Measurements from ENCODE around the gene MTNR1A. TPM values are rescaled to one million over a fixed set of nuclear protein-coding genes. Genes with fewer than 3 reads are reported as not detected.

The MTNR1A gene
- total and polyA plus RNA-seq, 9 of the 15 experiments (the other 6 are each of a cell fraction or from before 2014, with no cell fraction given): 0.09 to 0.12 (median 0.10) TPM; not detected in 5

DNA sequence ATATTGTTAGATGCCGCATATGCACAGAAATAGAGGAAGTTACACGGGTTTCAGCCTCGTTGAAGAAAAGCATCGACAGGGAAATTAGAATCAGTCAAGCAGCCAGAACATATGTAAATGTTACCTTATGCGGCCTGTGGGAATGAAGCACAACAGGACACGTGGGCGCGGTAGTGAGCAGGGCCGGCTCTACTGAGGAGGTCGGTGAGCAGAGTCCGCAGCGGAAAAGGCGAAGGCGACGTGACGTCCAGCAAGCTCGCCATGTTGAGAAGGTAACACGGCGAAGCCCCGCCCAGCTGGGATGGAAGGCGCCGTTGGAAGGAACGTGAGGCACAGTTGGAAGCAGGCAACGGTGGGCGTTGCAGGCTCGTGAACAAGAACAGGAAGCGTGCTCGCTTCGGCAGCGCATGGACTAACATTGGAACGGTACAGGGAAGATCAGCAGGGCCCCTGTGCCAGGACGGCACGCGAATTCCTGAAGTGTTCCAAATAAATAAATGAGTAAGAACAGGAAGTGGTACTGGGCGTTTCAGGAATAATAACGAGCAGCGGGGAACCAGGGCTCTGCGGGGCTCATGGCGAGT is 54.6 kb downstream of the MTNR1A start (continued):
- TF ChIP-seq ETV6 (IDR thresholded peaks at IDR 0.05; ENCODE audit: borderline replicate concordance in 1 of 2, low read depth in 2 of 2, low read length in 1 of 2) (no peak), ETV6 (CRISPR knock-in tag; IDR thresholded peaks at IDR 0.05; ENCODE audit: borderline replicate concordance) (peak; percentile 53; the same call in 1 of the 2 replicates), MTF1 (CRISPR knock-in tag; IDR thresholded peaks at IDR 0.05; ENCODE audit: borderline replicate concordance) (no peak), IRF2 (CRISPR knock-in tag; IDR thresholded peaks at IDR 0.05) (no peak), ETV5 (CRISPR knock-in tag; IDR thresholded peaks at IDR 0.05; ENCODE audit: low read depth) (peak; percentile 46; the same call in 1 of the 2 replicates)

DNA sequence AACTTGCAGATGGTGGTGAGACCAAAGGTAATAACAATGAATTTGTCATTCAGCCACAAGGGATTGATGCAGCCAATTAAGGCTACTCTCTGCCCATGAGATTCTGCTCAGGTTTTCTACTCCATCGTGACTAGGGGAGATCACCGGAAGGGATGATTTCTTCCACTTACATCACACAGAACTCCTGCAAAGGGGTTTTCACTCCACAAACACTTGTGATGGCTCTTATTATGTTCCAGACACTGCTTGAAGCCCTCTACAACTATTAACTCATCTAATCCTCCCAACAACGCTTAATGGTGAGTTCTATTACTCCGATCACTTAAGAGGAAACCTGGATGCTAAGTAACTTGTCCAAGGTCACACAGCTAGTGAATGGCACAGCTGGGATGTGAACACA is 55.9 kb downstream of the MTNR1A start:
- no peaks in the 10 kb centered on the region for H3K9me1 ChIP-seq (ENCODE audit: control insufficient read depth, insufficient read depth, low read length)
- no peaks in the 10 kb centered on the region for H3K27me3 ChIP-seq (ENCODE audit: control insufficient read depth in 2 of 2, insufficient read depth in 2 of 2, low read length in 2 of 2)
- H2AFZ ChIP-seq (ENCODE audit: low read depth, low read length): peak overlapping the region; percentile 93
- ATAC-seq (peak; percentile 60), DNase-seq (ENCODE audit: extremely low read depth in 1 of 4, low spot score in 3 of 4) (peak in 2 of 4 experiments; percentile 15 to 29), FAIRE-seq (peak; percentile 69)
- no peaks in the 10 kb centered on the region for H3K9me3 ChIP-seq (replicated peaks; ENCODE audit: control insufficient read depth, insufficient read depth, low read depth, low read length)
- H3K9ac ChIP-seq (ENCODE audit: insufficient read depth in 1 of 2, low read depth in 2 of 2, low read length in 2 of 2): peak overlapping the region; percentile 65 to 75; a peak in 3 of 4 replicates
- peak overlapping the region; percentile 36 for H3K4me3 ChIP-seq
- no peaks in the 10 kb centered on the region for H4K20me1 ChIP-seq (replicated peaks; ENCODE audit: control insufficient read depth, insufficient read depth, low read length)
- BruUV-seq (replicated peaks): TSS peak; percentile 45
- H3K36me3 ChIP-seq (ENCODE audit: control insufficient read depth, insufficient read depth, low read length): peaks cover 11% of the 10 kb centered on the region; the same call in 2 of the 3 replicates
- H3K27ac ChIP-seq (ENCODE audit: extremely low read depth, low read depth, low read length): peak overlapping the region; percentile 87
- in situ Hi-C loops (cut with MboI): no loop called here
- POLR2A ChIA-PET: interaction anchor here (2.0 kb wide), 1 partner anchor 10 kb away, joined by 5 read pairs; no protein-coding TSS in a partner anchor
- 5% methylated on average over 4 of the region's 4 CpGs for WGBS (ENCODE audit: insufficient coverage, low coverage, missing lambda C conversion rate)
- peak overlapping the region; percentile 88 for H3K4me2 ChIP-seq (ENCODE audit: insufficient read depth, low read length)
- intact Hi-C loops (cut with micrococcal nuclease): no loop called here
- peaks cover 41% of the 10 kb centered on the region for H3K79me2 ChIP-seq (ENCODE audit: control insufficient read depth, insufficient read depth, low read length)
- peaks cover 6 to 8% of the 10 kb centered on the region in 2 experiments; a peak in 4 of 5 replicates for H3K4me1 ChIP-seq (replicated peaks in 1 of 2; ENCODE audit: control insufficient read depth in 2 of 2, insufficient read depth in 2 of 2, low read length in 2 of 2)
- CTCF ChIA-PET (ENCODE audit: low intra/inter-chr PET ratio): no interaction called here
- TF ChIP-seq CCAR2 (IDR thresholded peaks at IDR 0.05; ENCODE audit: low read depth, low read length) (no peak), ZNF143 (CRISPR knock-in tag; IDR thresholded peaks at IDR 0.05) (no peak), TCF7 (IDR thresholded peaks at IDR 0.05; ENCODE audit: borderline replicate concordance) (no peak), ARNT (IDR thresholded peaks at IDR 0.05) (peak in 1 of 2 experiments; percentile 18; a peak in 1 of 4 replicates), ZEB2 (IDR thresholded peaks at IDR 0.05) (no peak), PHB2 (IDR thresholded peaks at IDR 0.05; ENCODE audit: low read depth) (no peak), RBFOX2 (IDR thresholded peaks at IDR 0.05; ENCODE audit: low read depth, low read length) (peak; percentile 69), BACH1 (tag; IDR thresholded peaks at IDR 0.05) (0 out of 2 replicates have a peak, but pooled peaks have one; percentile 40), RNF2 (IDR thresholded peaks at IDR 0.05) (0 out of 2 replicates have a peak, but pooled peaks have one; percentile 21), ETV1 (tag; conservative IDR thresholded peaks at IDR 0.05; ENCODE audit: low read depth) (peak; percentile 89)
- TF ChIP-seq, protein P1, sequence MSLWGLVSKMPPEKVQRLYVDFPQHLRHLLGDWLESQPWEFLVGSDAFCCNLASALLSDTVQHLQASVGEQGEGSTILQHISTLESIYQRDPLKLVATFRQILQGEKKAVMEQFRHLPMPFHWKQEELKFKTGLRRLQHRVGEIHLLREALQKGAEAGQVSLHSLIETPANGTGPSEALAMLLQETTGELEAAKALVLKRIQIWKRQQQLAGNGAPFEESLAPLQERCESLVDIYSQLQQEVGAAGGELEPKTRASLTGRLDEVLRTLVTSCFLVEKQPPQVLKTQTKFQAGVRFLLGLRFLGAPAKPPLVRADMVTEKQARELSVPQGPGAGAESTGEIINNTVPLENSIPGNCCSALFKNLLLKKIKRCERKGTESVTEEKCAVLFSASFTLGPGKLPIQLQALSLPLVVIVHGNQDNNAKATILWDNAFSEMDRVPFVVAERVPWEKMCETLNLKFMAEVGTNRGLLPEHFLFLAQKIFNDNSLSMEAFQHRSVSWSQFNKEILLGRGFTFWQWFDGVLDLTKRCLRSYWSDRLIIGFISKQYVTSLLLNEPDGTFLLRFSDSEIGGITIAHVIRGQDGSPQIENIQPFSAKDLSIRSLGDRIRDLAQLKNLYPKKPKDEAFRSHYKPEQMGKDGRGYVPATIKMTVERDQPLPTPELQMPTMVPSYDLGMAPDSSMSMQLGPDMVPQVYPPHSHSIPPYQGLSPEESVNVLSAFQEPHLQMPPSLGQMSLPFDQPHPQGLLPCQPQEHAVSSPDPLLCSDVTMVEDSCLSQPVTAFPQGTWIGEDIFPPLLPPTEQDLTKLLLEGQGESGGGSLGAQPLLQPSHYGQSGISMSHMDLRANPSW (CRISPR knock-in tag; IDR thresholded peaks at IDR 0.05): no peak
- TF ChIP-seq, protein P2, sequence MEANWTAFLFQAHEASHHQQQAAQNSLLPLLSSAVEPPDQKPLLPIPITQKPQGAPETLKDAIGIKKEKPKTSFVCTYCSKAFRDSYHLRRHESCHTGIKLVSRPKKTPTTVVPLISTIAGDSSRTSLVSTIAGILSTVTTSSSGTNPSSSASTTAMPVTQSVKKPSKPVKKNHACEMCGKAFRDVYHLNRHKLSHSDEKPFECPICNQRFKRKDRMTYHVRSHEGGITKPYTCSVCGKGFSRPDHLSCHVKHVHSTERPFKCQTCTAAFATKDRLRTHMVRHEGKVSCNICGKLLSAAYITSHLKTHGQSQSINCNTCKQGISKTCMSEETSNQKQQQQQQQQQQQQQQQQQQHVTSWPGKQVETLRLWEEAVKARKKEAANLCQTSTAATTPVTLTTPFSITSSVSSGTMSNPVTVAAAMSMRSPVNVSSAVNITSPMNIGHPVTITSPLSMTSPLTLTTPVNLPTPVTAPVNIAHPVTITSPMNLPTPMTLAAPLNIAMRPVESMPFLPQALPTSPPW (CRISPR knock-in tag; IDR thresholded peaks at IDR 0.05): no peak
